Measurements from ENCODE around the gene UMODL1.

DNA sequence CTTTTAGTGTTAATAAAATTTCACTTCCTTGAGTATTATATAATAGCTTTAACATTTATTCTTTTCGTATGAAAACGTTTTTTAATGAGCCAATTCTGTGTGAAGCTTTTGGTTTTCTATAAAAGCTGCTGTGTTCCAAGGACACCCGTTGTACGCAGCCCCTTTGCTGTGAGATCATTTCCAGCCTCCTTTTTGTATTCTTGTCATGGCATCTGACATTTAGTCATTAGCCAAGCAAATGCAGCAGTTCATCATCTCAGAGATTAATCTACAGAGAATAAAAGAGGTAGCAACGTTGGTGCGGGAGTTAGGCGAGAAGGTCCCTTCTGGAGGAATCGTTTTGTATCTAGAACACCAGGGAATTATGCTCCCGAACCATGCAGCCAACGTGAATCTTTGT, 1.3 kb upstream of the UMODL1 start:
- TF ChIP-seq, protein P1, sequence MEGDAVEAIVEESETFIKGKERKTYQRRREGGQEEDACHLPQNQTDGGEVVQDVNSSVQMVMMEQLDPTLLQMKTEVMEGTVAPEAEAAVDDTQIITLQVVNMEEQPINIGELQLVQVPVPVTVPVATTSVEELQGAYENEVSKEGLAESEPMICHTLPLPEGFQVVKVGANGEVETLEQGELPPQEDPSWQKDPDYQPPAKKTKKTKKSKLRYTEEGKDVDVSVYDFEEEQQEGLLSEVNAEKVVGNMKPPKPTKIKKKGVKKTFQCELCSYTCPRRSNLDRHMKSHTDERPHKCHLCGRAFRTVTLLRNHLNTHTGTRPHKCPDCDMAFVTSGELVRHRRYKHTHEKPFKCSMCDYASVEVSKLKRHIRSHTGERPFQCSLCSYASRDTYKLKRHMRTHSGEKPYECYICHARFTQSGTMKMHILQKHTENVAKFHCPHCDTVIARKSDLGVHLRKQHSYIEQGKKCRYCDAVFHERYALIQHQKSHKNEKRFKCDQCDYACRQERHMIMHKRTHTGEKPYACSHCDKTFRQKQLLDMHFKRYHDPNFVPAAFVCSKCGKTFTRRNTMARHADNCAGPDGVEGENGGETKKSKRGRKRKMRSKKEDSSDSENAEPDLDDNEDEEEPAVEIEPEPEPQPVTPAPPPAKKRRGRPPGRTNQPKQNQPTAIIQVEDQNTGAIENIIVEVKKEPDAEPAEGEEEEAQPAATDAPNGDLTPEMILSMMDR (IDR thresholded peaks at IDR 0.05 in 8 of 11, conservative IDR thresholded peaks at IDR 0.05 in 3 of 11): no peak
- TF ChIP-seq POLR2A (IDR thresholded peaks at IDR 0.05): no peak
